Activated CD8-positive, alpha-beta memory T cell treated with anti-CD3 and anti-CD28 coated beads for 24 hours (primary cell): ENCODE measurements around the gene MYOM3.

Experiments used
- DNase-seq: peaks from one replicate; pipeline ENCODE4 v3.0.0-alpha.2; 2020

The MYOM3 gene

GRCh38 chr1:24138476-24139221 lies 26.7 kb upstream of the MYOM3 start:
- no peak for DNase-seq

DNA sequence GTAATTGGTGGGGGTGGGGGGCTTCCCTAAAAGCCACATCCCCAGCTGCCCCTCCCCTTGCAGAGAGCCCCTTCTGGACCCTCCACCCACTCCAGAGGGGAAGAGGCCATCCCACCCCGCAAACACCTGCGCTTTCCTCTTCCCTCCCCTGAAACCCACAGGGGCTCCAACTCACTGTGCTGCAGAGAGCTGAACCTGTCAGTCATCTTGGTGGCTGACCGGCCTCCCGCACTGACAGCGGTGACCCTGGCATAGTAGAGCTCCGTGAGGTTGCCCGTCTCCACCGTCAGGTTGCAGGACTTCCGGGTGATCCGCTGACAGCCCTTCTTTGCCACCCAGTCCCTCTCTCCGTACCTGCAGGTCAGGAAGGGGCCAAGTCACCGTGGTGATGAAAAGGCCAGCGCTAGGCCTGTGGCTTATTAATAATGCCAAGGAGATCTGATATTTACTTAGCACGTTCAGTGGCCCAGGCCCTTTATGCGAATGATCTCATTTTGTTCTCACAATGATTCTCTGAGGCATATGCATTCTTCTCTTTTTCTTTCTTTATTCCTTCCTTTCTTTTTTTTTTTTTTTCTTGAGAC lies 25.1 kb upstream of the MYOM3 start:
- DNase-seq: no peak

GRCh38 chr1:24134376-24134775 lies 22.4 kb upstream of the MYOM3 start:
- no peak for DNase-seq

DNA sequence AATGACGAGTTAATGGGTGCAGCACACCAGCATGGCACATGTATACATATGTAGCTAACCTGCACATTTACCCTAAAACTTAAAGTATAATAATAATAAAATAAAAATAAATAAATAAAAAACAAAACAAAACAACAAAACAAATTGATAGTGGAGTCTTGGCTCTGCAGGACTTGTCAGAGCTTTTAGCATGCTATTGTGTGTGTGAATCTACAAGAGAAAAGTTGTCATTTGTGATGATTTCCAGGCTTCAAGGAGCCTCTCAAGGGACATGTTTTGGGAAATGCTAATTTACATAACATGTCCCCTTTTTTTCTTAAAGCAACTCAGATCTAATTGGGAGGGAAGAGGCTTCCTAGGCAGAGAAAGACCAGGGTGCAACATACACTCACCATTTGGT lies 21.9 kb upstream of the MYOM3 start:
- no peak for DNase-seq

DNA sequence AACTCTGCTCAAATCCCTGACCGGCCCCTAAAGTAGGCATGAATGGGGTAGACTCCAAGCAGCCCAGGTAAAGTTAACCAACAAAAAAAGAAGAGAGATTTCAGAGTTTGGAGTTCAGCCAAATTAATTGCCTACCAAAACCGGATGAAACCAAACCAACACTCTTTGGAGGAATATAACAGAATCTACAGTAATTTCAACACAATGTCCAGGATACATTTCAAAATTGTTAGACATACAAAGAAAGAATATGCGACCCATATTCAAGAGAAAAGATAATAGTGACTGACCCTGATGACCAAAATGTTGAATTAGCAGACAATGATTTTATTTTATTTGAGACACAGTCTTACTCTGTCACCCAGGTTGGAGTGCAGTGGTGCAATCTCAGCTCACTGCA lies 18.4 kb upstream of the MYOM3 start:
- DNase-seq: no peak

DNA sequence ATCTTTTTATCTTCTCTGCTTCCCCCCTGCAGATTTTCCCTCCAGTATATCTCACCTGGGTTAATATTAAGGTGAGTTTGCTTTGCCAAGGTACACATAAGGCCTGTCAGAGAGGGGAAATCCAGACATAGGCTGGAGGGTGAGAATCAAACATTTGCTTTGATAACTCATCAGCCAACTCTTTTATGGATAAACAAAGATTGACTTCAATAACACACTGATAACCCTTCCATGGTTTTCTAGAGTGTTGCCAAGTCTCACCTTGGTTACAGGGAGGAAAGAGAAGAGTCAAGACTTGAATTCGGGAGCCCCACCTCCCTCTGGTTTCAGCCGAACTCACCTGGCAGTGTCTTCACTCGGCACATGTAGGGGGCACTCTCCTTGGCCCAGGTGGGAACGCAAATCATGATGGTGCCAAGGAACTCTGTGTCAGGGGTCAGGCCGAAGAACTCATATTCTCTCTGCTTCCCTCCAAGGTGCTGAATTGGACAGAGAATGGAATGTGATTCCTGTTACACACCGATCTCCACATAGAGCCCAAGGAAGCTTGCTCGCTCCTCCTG lies 15.9 kb upstream of the MYOM3 start:
- DNase-seq: no peak

DNA sequence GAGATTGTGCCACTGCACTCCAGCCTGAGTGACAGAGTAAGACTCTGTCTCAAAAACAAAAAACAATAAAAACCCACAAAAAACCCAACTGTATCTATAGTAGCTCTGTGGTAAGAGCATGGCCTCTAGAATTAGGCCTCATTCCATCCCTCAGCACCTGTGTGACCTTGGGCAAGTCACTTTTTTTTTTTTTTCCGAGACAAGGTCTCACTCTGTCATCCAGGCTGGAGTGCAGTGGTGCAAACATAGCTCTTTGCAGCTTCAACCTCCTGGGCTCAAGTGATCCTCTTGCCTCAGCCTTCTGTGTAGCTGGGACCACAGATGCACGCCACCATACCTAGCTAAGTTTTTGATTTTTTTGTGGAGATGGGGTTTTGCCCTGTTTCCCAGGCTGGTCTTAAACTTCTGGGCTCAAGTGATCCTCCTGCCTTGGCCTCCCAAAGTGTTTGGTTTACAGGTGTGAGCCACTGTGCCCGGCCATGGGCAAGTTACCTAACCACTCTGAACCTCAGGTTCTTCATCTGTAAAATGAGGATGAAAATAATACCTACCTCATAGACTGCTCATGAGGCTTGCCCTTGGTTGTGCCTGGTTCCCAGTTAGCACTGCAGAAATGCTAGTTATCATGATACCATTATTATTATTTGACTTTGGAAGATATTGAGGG lies 15.3 kb upstream of the MYOM3 start:
- no peak for DNase-seq

- no peak for DNase-seq
Measured at GRCh38 chr1:24126672-24127023, 14.7 kb upstream of the MYOM3 start.

DNA sequence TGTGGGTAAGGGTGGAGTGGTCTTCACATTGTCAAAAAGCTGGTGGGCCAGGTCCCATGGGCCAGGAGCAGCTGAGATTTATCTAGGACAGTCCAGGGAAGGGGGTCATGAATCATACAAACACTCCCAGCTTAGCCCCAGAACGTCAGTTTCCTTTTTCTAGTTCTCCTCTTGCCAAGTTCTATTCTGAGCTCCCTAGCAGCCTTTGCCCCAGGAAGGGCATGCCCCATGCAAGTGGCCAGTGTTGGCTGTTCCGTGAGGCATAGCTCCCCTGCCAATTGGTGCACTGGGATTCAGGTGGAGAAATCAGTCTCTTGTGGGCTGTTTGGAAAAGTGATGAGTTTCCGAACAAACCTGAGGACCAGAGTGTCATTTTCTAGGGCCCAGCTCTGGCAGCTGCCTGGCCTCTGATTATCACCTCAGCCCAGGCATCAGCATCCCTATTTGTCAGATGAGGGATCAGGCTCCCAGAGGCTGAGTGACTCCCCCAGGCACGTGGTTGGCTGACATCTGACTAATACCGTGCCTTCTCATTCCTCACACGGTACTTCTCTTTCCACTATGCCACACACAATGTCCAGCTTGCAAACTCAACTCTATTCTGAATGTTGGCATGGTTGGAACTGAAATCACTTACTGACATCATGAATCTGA lies 14.2 kb upstream of the MYOM3 start:
- no peak for DNase-seq

GRCh38 chr1:24125456-24125855 lies 13.5 kb upstream of the MYOM3 start:
- DNase-seq: no peak

- no peak for DNase-seq
Measured at GRCh38 chr1:24124980-24125379, 13.0 kb upstream of the MYOM3 start.

DNA sequence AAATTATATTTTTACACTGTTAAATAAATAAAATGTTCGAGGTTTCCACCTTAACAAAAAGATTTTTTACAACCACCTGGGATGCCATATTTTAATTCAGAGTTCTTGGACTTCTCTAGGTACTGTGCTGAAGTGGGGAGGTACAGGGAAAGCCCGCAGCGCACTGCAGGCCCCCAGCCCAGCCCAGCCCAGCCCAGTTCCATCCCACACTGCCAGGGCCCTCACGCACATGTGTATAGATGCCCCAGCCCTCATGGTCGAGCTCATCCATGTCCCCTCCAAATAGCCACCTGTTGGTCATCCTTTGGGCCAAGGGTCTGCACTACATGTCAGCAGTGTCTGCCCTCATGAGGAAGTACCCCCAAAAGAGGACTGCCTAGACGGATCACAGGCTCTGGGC lies 11.7 kb upstream of the MYOM3 start:
- DNase-seq: no peak

DNA sequence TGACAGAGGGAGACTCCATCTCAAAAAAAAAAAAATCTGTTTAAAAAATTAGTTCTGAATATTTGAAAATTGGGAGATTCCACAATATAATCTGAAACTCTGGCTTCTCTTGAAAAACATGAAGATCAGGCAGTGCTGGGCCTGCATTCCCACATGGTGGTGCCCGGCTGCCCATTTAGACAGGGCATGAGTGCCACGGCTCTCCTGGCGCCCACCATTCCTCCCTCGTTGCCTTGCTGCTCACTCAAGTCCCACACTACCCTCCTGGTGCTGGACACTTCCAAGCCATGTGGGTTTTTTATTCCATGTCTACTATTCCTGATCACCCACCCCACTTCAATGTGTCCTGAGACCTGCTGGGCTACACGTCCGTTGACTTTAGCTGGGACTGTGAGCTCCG lies 10.8 kb upstream of the MYOM3 start:
- no peak for DNase-seq

DNA sequence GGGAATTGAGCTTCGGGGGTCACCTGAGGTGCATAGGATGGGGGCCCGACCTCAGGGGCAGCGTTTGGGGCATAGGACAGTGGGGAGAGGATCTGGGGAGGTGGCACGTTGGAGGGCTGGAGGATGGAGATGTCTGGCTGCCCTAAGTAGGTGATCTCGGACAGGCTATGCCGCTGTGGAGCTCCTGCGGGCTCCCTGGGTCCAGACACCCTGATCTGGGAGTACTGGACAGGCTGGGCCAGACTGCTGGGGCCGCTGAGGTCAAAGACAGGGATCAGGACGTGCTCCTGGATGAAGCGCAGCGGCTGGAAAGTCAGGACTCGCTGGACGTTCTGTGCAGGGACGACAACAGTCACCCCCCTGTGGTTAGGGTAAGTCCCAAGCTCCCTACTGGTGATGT lies 9.5 kb upstream of the MYOM3 start:
- DNase-seq: no peak

DNA sequence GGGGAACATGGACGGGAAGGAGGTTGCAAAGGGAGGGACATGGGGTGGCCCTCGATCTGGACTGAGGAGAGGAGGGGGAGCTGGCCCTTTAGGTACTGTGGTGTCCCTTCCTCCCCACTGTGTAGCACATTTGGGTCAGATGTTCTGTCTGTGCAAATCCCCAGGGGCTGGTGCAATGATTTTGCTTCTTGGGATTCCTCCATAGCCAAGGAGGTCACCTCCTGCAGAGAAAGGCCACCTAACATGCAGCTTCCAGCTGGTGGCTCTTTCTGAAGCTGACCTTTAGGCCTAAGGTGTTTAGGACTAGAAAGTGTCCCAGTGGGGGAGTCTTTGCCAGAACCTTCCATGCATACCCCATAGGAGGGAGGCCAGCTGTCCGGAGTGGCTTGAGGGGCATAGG lies 9.0 kb upstream of the MYOM3 start:
- no peak for DNase-seq

GRCh38 chr1:24119859-24120756 lies 8.2 kb upstream of the MYOM3 start:
- DNase-seq: no peak

- no peak for DNase-seq
Measured at GRCh38 chr1:24119489-24119858, 7.5 kb upstream of the MYOM3 start.

- no peak for DNase-seq
Measured at GRCh38 chr1:24118410-24119242, 6.7 kb upstream of the MYOM3 start.

DNA sequence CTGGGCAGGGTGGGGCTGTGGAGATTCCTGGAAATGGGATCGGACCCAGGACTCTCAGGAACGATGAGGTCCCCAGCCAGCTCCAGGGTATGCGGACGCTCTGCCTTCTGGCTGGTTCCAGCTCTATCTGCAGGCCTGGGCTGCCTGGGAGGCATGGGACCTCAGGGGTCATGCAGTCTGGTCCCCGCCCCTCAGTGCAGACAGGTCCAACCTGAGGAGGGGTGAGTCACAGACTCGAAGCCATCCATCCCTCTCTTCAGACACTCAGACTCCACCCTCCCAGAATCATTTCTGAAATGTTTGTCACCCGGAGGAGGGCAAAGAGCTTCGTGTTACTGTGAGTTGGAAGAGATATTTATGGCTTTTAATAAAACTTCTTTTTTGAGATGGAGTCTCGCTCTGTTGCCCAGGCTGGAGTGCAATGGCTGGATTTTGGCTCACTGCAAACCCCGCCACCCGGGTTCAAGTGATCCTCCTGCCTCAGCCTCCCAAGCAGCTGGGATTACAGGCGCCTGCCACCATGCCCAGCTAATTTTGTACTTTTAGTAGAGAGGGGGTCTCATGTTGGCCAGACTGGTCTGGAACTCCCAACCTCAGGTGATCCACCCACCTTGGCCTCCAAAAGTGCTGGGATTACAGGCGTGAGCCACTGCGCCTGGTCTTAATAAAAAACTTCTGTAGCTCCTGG lies 5.9 kb upstream of the MYOM3 start:
- DNase-seq: no peak

- DNase-seq: no peak
Measured at GRCh38 chr1:24117132-24117531, 5.2 kb upstream of the MYOM3 start.

DNA sequence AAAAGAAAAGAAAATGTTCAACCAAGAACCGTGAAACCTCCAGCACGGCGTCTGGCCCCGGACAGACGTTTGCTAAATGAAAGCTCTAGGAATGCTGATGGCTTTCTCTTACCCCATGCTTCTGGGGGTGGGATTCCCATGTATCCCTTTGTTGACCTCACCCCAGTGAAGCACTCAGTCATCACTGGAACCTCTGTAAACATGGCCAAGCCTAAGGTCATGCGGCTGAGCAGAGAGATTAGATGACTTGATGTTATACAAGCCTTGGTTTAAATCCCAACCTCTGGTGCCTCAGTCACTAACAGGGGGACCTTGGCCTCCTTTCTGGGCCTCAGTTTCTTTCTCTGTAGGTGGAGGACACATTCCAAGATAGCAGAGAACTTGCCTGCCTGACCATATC lies 2.8 kb upstream of the MYOM3 start:
- no peak for DNase-seq
